ENCODE results near the gene SEPTIN2. TPM values are rescaled to one million over a fixed set of nuclear protein-coding genes. Genes with fewer than 3 reads are reported as not detected.

SEPTIN2 gene
- total RNA-seq, 1 experiment from 2014 or later: 500 TPM

DNA sequence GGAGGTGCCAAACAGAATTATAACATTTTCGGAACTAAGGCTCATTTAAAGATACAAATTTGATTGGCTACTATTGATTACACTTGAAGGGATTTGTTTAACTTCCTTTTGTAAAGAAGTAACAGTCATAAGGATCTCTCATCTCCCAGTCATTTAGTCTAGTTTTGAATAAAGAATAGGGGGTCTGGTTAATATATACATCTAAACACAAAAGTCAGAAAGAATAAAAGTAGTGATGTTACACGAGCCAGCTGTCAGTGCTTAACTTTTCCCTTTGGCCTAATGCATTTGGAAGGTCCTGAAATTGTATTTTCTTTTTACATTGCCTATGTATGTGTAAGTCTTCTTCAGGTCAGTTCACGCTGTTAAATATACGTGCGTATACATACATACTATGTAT is 8.1 kb downstream of the SEPTIN2 start:
- CTCF ChIA-PET: no interaction called here
- no peak for TF ChIP-seq CTCF (conservative IDR thresholded peaks at IDR 0.05)
- TF ChIP-seq EZH2 (IDR thresholded peaks at IDR 0.05; ENCODE audit: low read depth): no peak
- Histone ChIP-seq H3K79me2 (ENCODE audit: low read depth) (peaks cover 82% of the 10 kb centered on the region), H4K20me1 (ENCODE audit: insufficient read depth) (peaks cover 77% of the 10 kb centered on the region), H3K27me3 (ENCODE audit: insufficient read depth, low read depth) (no peaks in the 10 kb centered on the region), H3K36me3 (ENCODE audit: low read depth) (peaks cover 49% of the 10 kb centered on the region), H3K4me2 (no peak overlapping the region), H3K9me2 (ENCODE audit: insufficient read depth) (no peaks in the 10 kb centered on the region), H3K4me1 (replicated peaks; ENCODE audit: insufficient read depth) (0 out of 2 replicates have a peak, but pooled peaks cover 12% of the 10 kb centered on the region), H3K4me3 (no peak overlapping the region), H3F3A (ENCODE audit: insufficient read depth, low read depth) (peaks cover 12% of the 10 kb centered on the region), H2AFZ (no peak overlapping the region), H3K27ac (no peak overlapping the region), H3K9me3 (ENCODE audit: insufficient read depth, low read depth) (no peaks in the 10 kb centered on the region)
- DNase-seq: no peak
- no TSS peak for BruUV-seq (replicated peaks)
- intact Hi-C loops (cut with micrococcal nuclease; ENCODE audit: unreplicated experiment): no loop called here
- POLR2A ChIA-PET (ENCODE audit: unreplicated experiment): no interaction called here

GRCh38 chr2:241324775-241325174 is 9.1 kb downstream of the SEPTIN2 start:
- Histone ChIP-seq H3F3A (ENCODE audit: insufficient read depth, low read depth) (peaks cover 12% of the 10 kb centered on the region), H3K9me2 (ENCODE audit: insufficient read depth) (no peaks in the 10 kb centered on the region), H3K4me3 (no peak overlapping the region), H4K20me1 (ENCODE audit: insufficient read depth) (peaks cover 72% of the 10 kb centered on the region), H2AFZ (no peak overlapping the region), H3K36me3 (ENCODE audit: low read depth) (peaks cover 50% of the 10 kb centered on the region), H3K27me3 (ENCODE audit: insufficient read depth, low read depth) (no peaks in the 10 kb centered on the region), H3K4me1 (replicated peaks; ENCODE audit: insufficient read depth) (0 out of 2 replicates have a peak, but pooled peaks cover 4% of the 10 kb centered on the region), H3K4me2 (no peak overlapping the region), H3K9me3 (ENCODE audit: insufficient read depth, low read depth) (no peaks in the 10 kb centered on the region), H3K27ac (no peak overlapping the region), H3K79me2 (ENCODE audit: low read depth) (peaks cover 72% of the 10 kb centered on the region)
- BruUV-seq (replicated peaks): no TSS peak
- TF ChIP-seq CTCF (conservative IDR thresholded peaks at IDR 0.05): no peak
- TF ChIP-seq EZH2 (IDR thresholded peaks at IDR 0.05; ENCODE audit: low read depth): no peak
- intact Hi-C loops (cut with micrococcal nuclease; ENCODE audit: unreplicated experiment): no loop called here
- ChIA-PET CTCF (no interaction called here), POLR2A (ENCODE audit: unreplicated experiment) (no interaction called here)
- no peak for DNase-seq

- Histone ChIP-seq H3K4me3 (no peak overlapping the region), H3K36me3 (ENCODE audit: low read depth) (peaks cover 50% of the 10 kb centered on the region)
- TF ChIP-seq EZH2 (IDR thresholded peaks at IDR 0.05; ENCODE audit: low read depth) (no peak), CTCF (conservative IDR thresholded peaks at IDR 0.05) (no peak)
Measured at GRCh38 chr2:241325257-241325656, 9.5 kb downstream of the SEPTIN2 start.

More at GRCh38 chr2:241325257-241325656, 9.5 kb downstream of the SEPTIN2 start:
- Histone ChIP-seq H3K27ac (no peak overlapping the region), H3K4me1 (replicated peaks; ENCODE audit: insufficient read depth) (no peaks in the 10 kb centered on the region), H3K9me2 (ENCODE audit: insufficient read depth) (no peaks in the 10 kb centered on the region), H3K79me2 (ENCODE audit: low read depth) (peaks cover 67% of the 10 kb centered on the region), H4K20me1 (ENCODE audit: insufficient read depth) (peaks cover 70% of the 10 kb centered on the region), H3K4me2 (no peak overlapping the region), H3F3A (ENCODE audit: insufficient read depth, low read depth) (peaks cover 9% of the 10 kb centered on the region), H3K9me3 (ENCODE audit: insufficient read depth, low read depth) (no peaks in the 10 kb centered on the region), H2AFZ (no peak overlapping the region), H3K27me3 (ENCODE audit: insufficient read depth, low read depth) (no peaks in the 10 kb centered on the region)
- no peak for DNase-seq
- BruUV-seq (replicated peaks): no TSS peak
- ChIA-PET CTCF (no interaction called here), POLR2A (ENCODE audit: unreplicated experiment) (no interaction called here)
- intact Hi-C loops (cut with micrococcal nuclease; ENCODE audit: unreplicated experiment): no loop called here
